Colon (tissue), 2 donors: Measurements from ENCODE around the gene TMEM151A.
"Not testable (repeated sequence)": the region's sequence is repeated elsewhere in the genome, so short reads cannot be mapped to it uniquely, and the experiment has no call there.

ENCODE experiments used
- FAIRE-seq: peaks from 2 replicates; lab custom pipeline; 2012; peaks lifted over from hg19 to GRCh38; lab: Jason Lieb, UNC
- donor health status: control.
- donor health status: control.

The TMEM151A gene

GRCh38 chr11:66309475-66309874 lies 17.8 kb downstream of the TMEM151A start:
- no peak for FAIRE-seq

- no peak for FAIRE-seq
Measured at GRCh38 chr11:66310324-66310723, 18.6 kb downstream of the TMEM151A start.

GRCh38 chr11:66310803-66311440 lies 19.2 kb downstream of the TMEM151A start:
- not testable (repeated sequence) for FAIRE-seq

GRCh38 chr11:66311470-66311964 lies 19.8 kb downstream of the TMEM151A start:
- no peak for FAIRE-seq

- FAIRE-seq, result no peak
Measured at GRCh38 chr11:66311965-66312548, 20.4 kb downstream of the TMEM151A start.

- no peak for FAIRE-seq
Measured at GRCh38 chr11:66312549-66313320, 21.0 kb downstream of the TMEM151A start.

- FAIRE-seq, result no peak
Measured at GRCh38 chr11:66313321-66314185, 21.9 kb downstream of the TMEM151A start.

- no peak for FAIRE-seq
Measured at GRCh38 chr11:66314186-66314501, 22.4 kb downstream of the TMEM151A start.

GRCh38 chr11:66314561-66315497 lies 23.1 kb downstream of the TMEM151A start:
- no peak for FAIRE-seq

- no peak for FAIRE-seq
Measured at GRCh38 chr11:66315498-66315885, 23.8 kb downstream of the TMEM151A start.

GRCh38 chr11:66315921-66316811 lies 24.5 kb downstream of the TMEM151A start:
- FAIRE-seq, result no peak

- no peak for FAIRE-seq
Measured at GRCh38 chr11:66316849-66317251, 25.2 kb downstream of the TMEM151A start, which contains the start of gene CD248. TSS of gene CD248 (minus strand) at chr11:66317044. CDS start at chr11:66317027, 17 bp downstream.

GRCh38 chr11:66317322-66317722 lies 25.6 kb downstream of the TMEM151A start:
- FAIRE-seq, result no peak

- FAIRE-seq, result no peak
Measured at GRCh38 chr11:66317723-66318599, 26.3 kb downstream of the TMEM151A start.

- no peak for FAIRE-seq
Measured at GRCh38 chr11:66318600-66318970, 26.9 kb downstream of the TMEM151A start.

GRCh38 chr11:66320289-66320688 lies 28.6 kb downstream of the TMEM151A start:
- not testable (repeated sequence) for FAIRE-seq

GRCh38 chr11:66320748-66321147 lies 29.1 kb downstream of the TMEM151A start:
- FAIRE-seq, result not testable (repeated sequence)

GRCh38 chr11:66321606-66322005 lies 29.9 kb downstream of the TMEM151A start:
- FAIRE-seq, result no peak
